ENCODE measurements around the gene C20orf204. TPM values are rescaled to one million over a fixed set of nuclear protein-coding genes. Genes with fewer than 3 reads are reported as not detected.

C20orf204 gene
- total and polyA plus RNA-seq, 10 of the 15 experiments (the other 5 are each of a cell fraction or from before 2014, with no cell fraction given): 0.24 to 56.0 (median 12.4) TPM

GRCh38 chr20:64051033-64051452, 15.1 kb downstream of the C20orf204 start:
- Histone ChIP-seq H3K9ac (ENCODE audit: control insufficient read depth, insufficient read depth, low read length) (no peak overlapping the region), H3K4me3 (no peak overlapping the region), H3K9me3 (replicated peaks; ENCODE audit: control insufficient read depth, insufficient read depth, low read length) (no peaks in the 10 kb centered on the region), H2AFZ (ENCODE audit: control insufficient read depth, low read depth, low read length) (no peak overlapping the region), H3K79me2 (ENCODE audit: control insufficient read depth, insufficient read depth, low read length) (no peaks in the 10 kb centered on the region), H3K27me3 (replicated peaks in 1 of 2; ENCODE audit: control insufficient read depth in 2 of 2, insufficient read depth in 2 of 2, low read length in 1 of 2) (peaks cover 4 to 12% of the 10 kb centered on the region in 2 experiments; a peak in 3 of 4 replicates), H3K4me2 (ENCODE audit: control insufficient read depth, insufficient read depth) (no peak overlapping the region), H3K4me1 (ENCODE audit: control insufficient read depth, insufficient read depth, low read length) (peaks cover 21% of the 10 kb centered on the region), H3K27ac (ENCODE audit: control insufficient read depth, insufficient read depth) (no peak overlapping the region), H3K36me3 (ENCODE audit: control insufficient read depth in 2 of 2, insufficient read depth in 2 of 2, low read length in 1 of 2) (no peaks in the 10 kb centered on the region), H4K20me1 (ENCODE audit: control insufficient read depth, insufficient read depth) (no peaks in the 10 kb centered on the region)
- DNase-seq (ENCODE audit: low read depth, low spot score): no peak
- ChIA-PET CTCF (interaction anchor here (2.2 to 2.7 kb wide), 2 partner anchors 9 to 19 kb away, joined by 5 to 10 read pairs; no protein-coding TSS in a partner anchor), RAD21 (ENCODE audit: unreplicated experiment) (interaction anchor here (7.1 kb wide), 1 partner anchor 11 kb away, joined by 78 read pairs; no protein-coding TSS in a partner anchor), POLR2A (no interaction called here), SMC1A (ENCODE audit: uncharacterized antibody, unreplicated experiment) (interaction anchor here (0.8 kb wide), 1 partner anchor 134 kb away, joined by 3 read pairs; no protein-coding TSS in a partner anchor)
- in situ Hi-C loops (cut with MboI) (no loop called here), intact Hi-C loops (cut with micrococcal nuclease; ENCODE audit: unreplicated experiment) (loop anchor here (10.0 kb wide), 1 partner anchor 186 kb away; the partner anchor contains the start of genes ABHD16B and TPD52L2)
- TF ChIP-seq ZNF274 (IDR thresholded peaks at IDR 0.05; ENCODE audit: insufficient read depth, insufficient read length) (no peak), SUZ12 (IDR thresholded peaks at IDR 0.05; ENCODE audit: unreplicated experiment) (no peak), NBN (IDR thresholded peaks at IDR 0.05) (no peak), ETV6 (conservative IDR thresholded peaks at IDR 0.05 in 1 of 2, IDR thresholded peaks at IDR 0.05 in 1 of 2; ENCODE audit: borderline replicate concordance in 1 of 2, low read depth in 1 of 2) (no peak), ESRRA (IDR thresholded peaks at IDR 0.05; ENCODE audit: low read length) (no peak), TARDBP (IDR thresholded peaks at IDR 0.05; ENCODE audit: borderline replicate concordance) (no peak), NFYB (IDR thresholded peaks at IDR 0.05; ENCODE audit: insufficient read depth, low read depth, low read length) (no peak), YY1 (IDR thresholded peaks at IDR 0.05; ENCODE audit: low read depth, low read length) (no peak), RCOR1 (conservative IDR thresholded peaks at IDR 0.05; ENCODE audit: low read depth, low read length) (no peak), CREB1 (IDR thresholded peaks at IDR 0.05; ENCODE audit: low read depth) (no peak), ATF7 (IDR thresholded peaks at IDR 0.05; ENCODE audit: low read depth) (no peak), BCL3 (IDR thresholded peaks at IDR 0.05; ENCODE audit: borderline replicate concordance, insufficient read depth, low read depth, low read length, poor library complexity, severe bottlenecking) (no peak), USF2 (IDR thresholded peaks at IDR 0.05; ENCODE audit: borderline replicate concordance, low read depth, low read length) (no peak), ZNF592 (IDR thresholded peaks at IDR 0.05) (no peak), BRCA1 (IDR thresholded peaks at IDR 0.05; ENCODE audit: low read depth, low read length) (no peak), MEF2A (IDR thresholded peaks at IDR 0.05; ENCODE audit: insufficient read depth, low read depth, low read length) (no peak), RELA (IDR thresholded peaks at IDR 0.05; ENCODE audit: borderline replicate concordance, partially characterized antibody) (no peak), SRF (IDR thresholded peaks at IDR 0.05; ENCODE audit: low read depth in 2 of 2, low read length in 2 of 2) (no peak)
- ATAC-seq: no peak
- 35% methylated on average over 11 of the region's 11 CpGs for WGBS (ENCODE audit: insufficient coverage, insufficient replicate concordance, low lambda C conversion rate, missing lambda C conversion rate)
- no peak for FAIRE-seq
- BruUV-seq (replicated peaks): no TSS peak

Data from GM12878 (cell line).